ENCODE measurements around the gene COBLL1.

Gene COBLL1

DNA sequence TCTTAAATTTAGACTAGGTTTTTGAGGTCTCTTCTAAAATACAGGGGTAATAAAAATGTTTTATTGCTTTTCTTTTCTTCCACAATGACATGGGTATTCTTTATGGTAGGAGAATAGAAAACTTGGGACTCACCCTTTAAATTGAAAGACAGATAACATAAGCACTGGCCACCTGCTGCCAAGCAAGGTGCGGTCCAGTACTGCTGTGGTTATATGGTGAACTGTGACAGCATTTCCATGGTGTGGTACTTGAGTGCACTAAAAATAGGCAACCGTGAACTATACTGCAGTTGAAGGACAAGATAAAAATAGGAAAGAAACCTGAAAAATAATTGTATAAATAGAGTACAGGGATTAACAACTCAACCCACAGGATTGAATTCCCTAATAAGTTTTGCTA lies 165.9 kb downstream of the COBLL1 start:
- no peak for DNase-seq

DNA sequence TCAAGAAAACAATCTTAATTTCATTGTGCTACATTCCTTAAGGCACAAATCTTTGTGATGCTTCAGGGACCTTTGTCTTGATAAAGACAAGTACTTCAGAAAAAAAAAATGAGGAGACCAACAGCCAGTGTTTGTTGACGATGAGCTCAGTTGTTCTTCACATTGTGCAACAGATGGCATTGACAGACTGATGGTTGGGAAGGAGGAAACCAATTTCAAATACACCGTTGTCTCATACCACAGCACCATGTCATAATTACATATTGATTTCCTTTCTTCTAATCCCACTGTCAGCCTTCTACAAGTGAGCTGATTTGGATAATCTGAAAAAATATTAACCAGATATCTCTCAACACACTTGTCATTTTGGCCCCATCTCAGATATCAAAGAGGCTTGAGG lies 166.6 kb downstream of the COBLL1 start:
- DNase-seq = peak; percentile 79

DNA sequence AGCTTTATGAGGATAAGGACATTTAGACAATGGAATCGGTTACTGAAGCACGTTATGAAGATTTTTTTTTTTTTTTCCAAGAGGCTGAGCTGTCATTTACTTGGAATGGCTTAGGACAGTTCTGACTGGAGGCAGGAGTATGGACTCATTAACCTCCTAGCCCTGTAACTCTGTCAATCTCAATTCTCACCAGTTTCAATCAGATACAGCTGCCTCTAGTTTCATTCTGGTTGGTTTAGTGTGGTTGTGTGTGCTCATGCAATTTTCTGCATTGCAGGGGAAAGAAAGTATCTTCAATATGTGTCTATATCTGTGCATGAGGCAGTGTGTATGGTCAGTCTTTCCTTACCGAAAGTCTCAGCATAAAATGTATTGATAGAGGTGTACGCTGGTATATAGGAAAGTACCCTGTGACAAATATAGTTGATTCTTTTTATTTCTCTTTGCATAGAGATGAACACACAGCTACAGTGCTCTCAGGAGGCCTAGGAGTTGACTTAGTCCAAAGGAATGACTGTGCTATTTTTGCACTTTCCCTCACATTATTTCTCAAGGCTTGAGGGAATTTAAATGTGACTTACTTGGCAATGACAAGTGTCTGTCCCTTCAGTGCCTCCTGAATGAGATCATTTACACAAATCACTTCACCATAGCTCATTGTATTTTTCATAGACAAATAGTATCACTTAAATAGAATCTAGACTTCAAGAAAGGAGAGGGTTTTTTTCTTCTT lies 169.8 kb downstream of the COBLL1 start:
- DNase-seq = no peak

DNA sequence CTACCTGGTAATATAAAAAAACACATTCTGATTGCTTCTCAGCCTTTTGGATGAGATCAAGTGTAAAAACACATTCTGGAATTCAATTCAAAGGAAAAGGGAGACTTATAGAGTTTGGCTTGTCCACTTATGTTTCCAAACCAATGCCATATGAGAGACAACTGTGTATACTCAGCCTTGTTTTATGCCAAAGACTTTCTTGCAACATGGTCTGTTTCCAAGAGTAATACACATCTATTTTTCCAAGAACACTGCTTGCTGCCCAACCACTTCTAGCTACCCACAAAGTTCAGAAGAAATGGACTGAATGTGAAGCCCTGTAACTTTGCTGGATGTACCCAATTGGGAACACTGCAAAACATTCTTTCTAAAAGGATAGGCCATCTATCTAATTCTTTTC lies 172.3 kb downstream of the COBLL1 start:
- no peak for DNase-seq

DNA sequence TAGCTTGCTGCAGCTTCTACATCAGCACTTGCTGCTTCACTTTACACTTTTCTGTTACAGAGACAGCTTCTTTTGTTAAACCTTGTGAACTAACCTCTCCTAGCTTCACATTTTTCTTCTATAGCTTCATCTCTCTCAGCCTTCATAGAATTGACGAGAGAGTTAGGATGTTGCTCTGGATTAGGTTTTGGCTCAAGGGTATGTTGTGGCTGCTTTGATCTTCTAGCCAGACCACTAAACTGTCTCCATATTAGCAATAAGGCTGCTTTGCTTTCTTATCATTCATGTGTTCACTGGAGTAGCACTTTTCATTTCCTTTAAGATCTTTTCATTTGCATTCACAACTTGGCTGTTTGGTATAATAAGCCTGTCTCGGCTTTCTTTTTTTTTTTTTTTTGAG lies 174.1 kb downstream of the COBLL1 start:
- DNase-seq = no peak

DNA sequence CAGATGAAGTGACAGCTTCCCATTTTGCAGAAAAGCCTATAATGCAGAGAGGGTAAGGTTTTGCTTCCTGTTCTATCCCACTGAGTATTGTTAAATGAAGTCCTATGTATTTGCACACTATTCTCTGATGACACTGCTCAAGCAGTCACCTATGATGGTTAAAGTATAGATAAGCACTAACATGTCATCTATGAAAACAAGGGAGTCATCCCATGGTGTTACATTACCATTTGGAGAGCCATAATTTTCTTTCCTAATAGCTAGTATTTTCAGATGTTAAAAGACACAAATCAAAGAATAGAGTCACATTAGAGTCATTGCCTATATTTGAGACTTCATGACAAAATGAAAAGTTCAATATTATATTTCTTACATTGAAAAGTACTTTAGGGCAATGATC lies 177.6 kb downstream of the COBLL1 start:
- no peak for DNase-seq

DNA sequence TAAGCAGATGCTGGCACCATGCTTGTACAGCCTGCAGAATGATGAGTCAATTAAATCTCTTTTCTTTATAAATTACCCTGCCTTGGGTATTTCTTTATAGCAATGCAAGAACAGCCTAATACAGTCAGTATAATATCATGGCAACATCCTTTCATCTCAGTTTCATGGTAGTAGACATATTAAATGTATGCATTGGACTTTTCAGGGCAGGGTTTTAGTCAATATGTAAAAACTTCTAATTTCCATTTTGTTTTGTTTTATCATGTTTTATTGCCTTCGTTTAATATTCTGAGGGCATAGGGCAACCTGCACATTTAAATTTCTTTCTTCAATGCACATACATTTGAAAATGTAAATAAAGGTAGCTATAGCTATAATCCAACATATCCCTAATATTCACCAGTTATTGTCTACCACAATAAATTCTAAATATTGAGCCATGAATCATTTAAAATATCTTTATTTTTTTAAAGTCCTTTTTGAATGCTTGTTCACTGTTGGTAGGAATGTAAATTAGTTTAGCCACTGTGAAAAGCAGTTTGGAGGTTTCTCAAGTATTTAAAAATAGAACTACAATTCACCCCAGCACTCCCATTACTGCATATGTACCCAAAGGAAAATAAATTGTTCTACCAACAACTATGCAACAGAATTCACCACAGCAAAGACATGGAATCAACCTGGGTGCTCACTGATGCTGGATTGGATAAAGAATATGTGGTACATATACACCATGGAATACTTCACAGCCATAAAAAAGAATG lies 178.6 kb downstream of the COBLL1 start:
- no peak for DNase-seq

DNA sequence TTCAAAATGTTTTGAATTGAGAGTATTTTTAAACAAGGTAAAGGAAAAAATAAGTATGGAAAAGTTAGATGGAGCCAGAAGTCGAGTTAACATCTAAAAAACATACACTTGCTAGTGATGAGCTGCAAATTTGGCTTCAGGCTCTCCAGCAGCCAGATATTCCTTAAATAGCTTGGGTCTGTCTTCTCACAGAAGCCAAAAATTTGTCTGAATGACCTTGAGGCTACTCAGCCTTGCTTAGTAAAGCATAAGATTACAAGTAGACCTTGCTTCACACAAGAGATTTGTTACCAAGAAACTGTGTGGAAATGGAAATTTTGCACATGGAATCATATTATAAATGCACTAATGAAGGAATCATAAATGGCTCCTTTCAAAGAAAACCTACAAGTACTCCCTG lies 179.6 kb downstream of the COBLL1 start:
- DNase-seq = no peak

DNA sequence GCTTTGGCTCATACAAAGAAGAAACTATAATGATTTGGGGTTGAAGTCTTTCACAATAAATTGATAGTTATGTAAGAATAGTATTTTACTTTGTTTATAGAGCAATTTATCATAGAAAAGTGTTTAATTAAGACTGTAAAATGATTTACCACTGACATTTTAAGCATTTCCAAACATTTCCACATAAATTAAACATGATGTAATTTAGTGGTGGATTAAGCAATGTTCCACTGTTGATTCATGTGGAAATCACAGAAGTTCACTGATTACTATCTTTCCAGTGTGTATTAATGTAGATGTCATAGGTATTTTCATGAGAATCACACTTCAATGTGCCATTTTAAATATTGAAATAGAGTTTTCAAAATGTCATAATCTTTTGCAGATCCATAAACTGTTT lies 180.3 kb downstream of the COBLL1 start:
- DNase-seq = no peak

DNA sequence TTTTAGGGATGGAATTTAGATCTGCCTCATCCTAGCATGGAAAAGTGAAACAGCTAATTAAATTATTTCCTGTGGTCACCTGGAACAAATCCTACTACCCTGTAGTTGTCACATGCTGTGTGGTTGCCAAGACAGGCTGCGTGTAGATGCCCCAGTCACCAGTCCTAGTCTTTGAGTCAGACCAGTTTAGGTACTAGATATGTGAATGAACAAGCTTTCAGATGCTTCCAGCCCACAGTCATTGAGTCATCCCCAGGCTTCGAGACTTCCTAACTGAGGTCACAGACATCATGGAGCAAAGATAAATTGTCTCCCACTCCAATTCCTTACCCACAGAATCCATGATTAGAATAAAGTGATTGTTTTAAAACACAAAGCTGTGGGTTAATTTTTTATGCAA lies 184.5 kb downstream of the COBLL1 start:
- DNase-seq = no peak

DNA sequence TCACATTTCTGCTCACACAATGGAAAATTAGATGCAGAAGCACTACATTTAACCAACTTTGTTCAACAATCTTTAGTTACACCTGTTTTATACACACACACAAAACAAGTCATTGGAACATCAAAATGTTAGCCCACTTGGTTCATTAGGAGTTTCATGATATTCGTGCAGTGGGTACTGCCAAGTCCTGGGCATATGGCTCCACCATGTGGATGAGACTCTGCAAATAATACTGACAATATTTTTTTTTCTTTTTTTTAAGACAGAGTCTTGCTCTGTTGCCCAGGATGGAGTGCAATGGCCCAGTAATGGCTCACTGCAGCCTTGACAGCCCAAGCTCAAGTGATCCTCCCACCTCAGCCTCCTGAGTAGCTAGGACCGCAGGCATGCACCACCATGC lies 185.9 kb downstream of the COBLL1 start:
- peak; percentile 2 for DNase-seq

DNA sequence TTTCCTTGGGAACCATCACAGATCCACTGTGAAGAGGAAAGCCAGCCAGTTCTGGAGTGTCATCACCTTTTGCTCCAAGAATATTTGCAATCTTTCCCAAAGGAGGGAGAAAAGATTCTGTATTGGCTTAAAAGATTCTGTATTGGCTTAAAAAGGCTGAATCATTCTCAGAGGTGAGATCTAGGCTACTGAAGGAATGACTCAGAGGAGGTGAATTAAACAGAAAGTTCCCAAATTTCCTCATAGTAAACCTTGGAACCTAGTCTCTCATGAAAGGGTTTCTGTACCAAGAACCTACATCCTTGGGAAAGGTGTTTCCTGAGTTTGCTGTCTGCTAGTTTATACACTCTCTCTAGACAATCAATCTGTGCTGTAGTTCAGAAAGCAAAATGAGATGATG lies 186.3 kb downstream of the COBLL1 start:
- DNase-seq = no peak

DNA sequence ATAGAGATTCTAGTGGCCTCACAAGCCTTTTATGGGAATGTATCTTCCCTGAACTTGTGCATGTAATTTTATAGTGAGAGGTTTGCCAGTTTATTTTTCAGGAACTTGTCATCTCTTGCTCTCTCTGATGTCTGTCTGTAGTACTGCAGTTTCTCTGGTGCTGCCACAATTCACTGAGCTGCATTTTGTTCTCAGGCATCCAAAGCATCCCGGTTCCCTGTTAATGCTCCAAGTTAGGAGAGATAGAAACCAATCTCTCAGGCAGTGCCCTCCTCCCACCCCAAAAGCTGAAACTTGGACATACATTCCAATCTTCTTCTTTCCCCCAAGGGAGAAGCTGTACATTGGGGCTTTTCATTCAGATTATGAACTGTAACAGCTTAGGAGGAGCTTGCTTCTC lies 190.3 kb downstream of the COBLL1 start:
- DNase-seq = no peak

DNA sequence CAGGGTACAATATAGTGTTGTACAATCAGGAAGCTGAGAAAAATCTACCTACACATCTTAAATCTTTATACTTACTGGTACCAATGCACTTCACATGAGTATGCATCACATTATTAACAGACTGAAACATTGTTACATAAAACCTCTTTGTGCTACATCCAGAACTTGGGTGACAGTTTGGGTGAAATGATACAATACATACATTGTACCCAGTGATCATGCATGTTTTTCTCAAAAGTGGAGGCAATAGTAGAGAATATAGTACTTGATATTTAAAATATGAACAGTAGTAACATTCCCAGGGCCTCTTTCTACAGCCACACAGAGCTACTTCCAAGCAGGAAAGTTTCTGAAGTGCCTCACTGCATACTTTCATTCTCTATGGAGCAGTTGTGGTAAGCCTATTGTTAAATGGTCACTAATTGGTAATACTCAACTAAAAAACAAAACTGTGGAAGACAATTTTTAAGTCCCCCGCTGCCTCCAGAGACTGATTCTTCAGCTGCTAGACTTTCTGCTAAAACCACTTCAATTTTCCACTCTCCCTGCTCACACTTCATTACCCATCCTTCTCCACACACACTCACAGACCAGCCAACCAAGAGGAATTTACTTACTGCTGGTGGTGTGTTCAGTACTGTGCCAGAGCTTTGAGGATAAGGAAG lies 197.5 kb downstream of the COBLL1 start:
- DNase-seq = no peak

DNA sequence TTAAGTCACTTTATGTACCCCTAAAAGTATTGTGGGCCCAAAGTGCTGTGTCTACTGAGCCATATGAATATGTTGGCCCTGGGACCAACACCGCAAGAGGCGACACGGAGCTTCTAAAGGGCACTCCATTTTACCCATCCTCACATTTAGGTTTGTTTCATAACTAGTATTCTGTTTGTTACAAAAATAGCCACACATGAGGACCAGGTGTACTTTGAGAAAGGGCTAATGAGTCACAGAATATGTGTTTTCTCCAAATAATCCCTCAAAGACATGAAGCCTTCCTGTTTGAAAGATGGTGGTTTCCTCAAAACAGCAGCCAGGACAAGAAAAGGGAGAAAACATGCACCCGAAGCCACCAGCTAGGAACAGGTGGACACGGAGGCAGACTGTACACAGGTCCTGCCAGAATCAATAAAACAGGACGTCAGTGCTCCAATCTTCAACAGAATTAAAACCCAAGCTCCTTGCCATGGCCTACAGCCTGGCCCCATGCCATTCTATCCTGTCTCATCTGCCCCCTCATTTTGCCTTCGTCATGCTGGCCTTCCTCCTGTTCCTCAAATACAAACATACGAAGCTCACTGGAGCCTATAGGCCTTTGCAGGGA lies 198.6 kb downstream of the COBLL1 start:
- no peak for DNase-seq

DNA sequence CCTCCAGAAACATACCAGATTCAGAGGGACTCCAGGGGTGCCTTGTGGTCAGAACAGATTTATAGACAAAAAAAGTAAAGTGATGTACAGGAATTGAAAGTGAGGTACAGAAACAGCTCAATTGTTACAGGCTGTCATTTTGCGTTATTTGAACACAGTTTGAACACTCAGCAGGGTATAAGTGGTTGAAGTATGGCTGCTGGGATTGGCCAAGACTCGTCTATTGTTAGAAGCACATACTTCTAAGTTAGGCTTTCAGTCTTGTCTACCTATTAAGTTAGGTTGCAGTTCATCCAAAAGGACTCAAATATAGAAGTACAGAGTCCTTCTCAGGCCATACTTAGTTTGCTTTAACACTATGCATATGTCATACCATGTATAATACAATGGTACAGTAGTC lies 199.4 kb downstream of the COBLL1 start:
- DNase-seq = no peak
